GM19099 (cell line): Measurements from ENCODE around the gene DDX41.

Experiments used
- POLR2A ChIP-seq: IDR thresholded peaks from 3 replicates; pipeline ENCODE4 v1.6.1; 2011; ENCODE audit warnings: low read depth; ENCODE audit not compliant: insufficient read length; ENCODE audit errors: extremely low read depth

The DDX41 gene

GRCh38 chr5:177516601-177517568, at the start of gene DDX41:
Gene DDX41 (minus strand): TSS chr5:177516961. CDS start chr5:177516945, 16 bp downstream.
- TF ChIP-seq POLR2A, result peak; percentile 83

GRCh38 chr5:177565046-177565445, 48.3 kb upstream of the DDX41 start:
- no peak for TF ChIP-seq POLR2A

GRCh38 chr5:177557796-177558195, 41.0 kb upstream of the DDX41 start:
- TF ChIP-seq POLR2A, result no peak

- no peak for TF ChIP-seq POLR2A
These were observed 40.4 kb upstream of the DDX41 start for GRCh38 chr5:177557041-177557647.

- no peak for TF ChIP-seq POLR2A
These were observed 38.9 kb upstream of the DDX41 start for GRCh38 chr5:177555665-177556064.

GRCh38 chr5:177555228-177555627, 38.5 kb upstream of the DDX41 start:
- no peak for TF ChIP-seq POLR2A

GRCh38 chr5:177554474-177555111, 37.8 kb upstream of the DDX41 start, which contains the start of gene FAM193B:
Gene FAM193B (minus strand): TSS chr5:177554563. CDS start chr5:177554458, 105 bp downstream.
- TF ChIP-seq POLR2A, result peak; percentile 54

- no peak for TF ChIP-seq POLR2A
These were observed 37.1 kb upstream of the DDX41 start for GRCh38 chr5:177553671-177554429.

- no peak for TF ChIP-seq POLR2A
These were observed 36.2 kb upstream of the DDX41 start for GRCh38 chr5:177552839-177553455.

GRCh38 chr5:177550122-177550521, 33.4 kb upstream of the DDX41 start:
- no peak for TF ChIP-seq POLR2A

- TF ChIP-seq POLR2A, result no peak
These were observed 31.7 kb upstream of the DDX41 start for GRCh38 chr5:177548495-177548894.

GRCh38 chr5:177547736-177548135, 31.0 kb upstream of the DDX41 start:
- no peak for TF ChIP-seq POLR2A

GRCh38 chr5:177546258-177546741, 29.5 kb upstream of the DDX41 start:
- no peak for TF ChIP-seq POLR2A
